Small intestine (tissue), 7 donors: Measurements from ENCODE around the gene ROBO2. TPM values are rescaled to one million over a fixed set of nuclear protein-coding genes. Genes with fewer than 3 reads are reported as not detected.

Experiments
- DNase-seq, 2 donors: peaks; one replicate each; pipeline versions ENCODE4 v3.0.0 to v3.0.0-alpha.2; 2013
- FAIRE-seq: peaks from 2 replicates; lab custom pipeline; 2012; peaks lifted over from hg19 to GRCh38; lab: Jason Lieb, UNC
- H3K27ac ChIP-seq, 3 donors: one replicate each; pipeline ENCODE4 v1.5.1; 2013; ENCODE audit warnings: low read length in 2 of 3, mild to moderate bottlenecking in 2 of 3, control low read depth in 1 of 3, inconsistent platforms in 1 of 3, low read depth in 1 of 3, moderate library complexity in 1 of 3
- H3K27me3 ChIP-seq, 3 donors: one replicate each; pipeline ENCODE4 v1.6.1; 2013; ENCODE audit warnings: low read length in 3 of 3, inconsistent platforms in 1 of 3; ENCODE audit not compliant: control insufficient read depth in 3 of 3, insufficient read depth in 3 of 3
- H3K36me3 ChIP-seq, 3 donors: one replicate each; pipeline ENCODE4 v1.6.1; 2013; ENCODE audit warnings: low read length in 3 of 3, inconsistent platforms in 1 of 3, low read depth in 1 of 3, mild to moderate bottlenecking in 1 of 3, moderate library complexity in 1 of 3; ENCODE audit not compliant: control insufficient read depth in 3 of 3, insufficient read depth in 2 of 3
- H3K4me1 ChIP-seq, 3 donors: one replicate each; pipeline ENCODE4 v1.6.1; 2013; ENCODE audit warnings: low read length in 2 of 3, inconsistent platforms in 1 of 3, low read depth in 1 of 3, mild to moderate bottlenecking in 1 of 3, moderate library complexity in 1 of 3; ENCODE audit not compliant: control insufficient read depth in 3 of 3, insufficient read depth in 2 of 3
- H3K4me3 ChIP-seq, 3 donors: one replicate each; pipeline ENCODE4 v1.5.1; 2013; ENCODE audit warnings: low read length in 3 of 3, control low read depth in 1 of 3, inconsistent platforms in 1 of 3, low read depth in 1 of 3, mild to moderate bottlenecking in 1 of 3, moderate library complexity in 1 of 3
- H3K9me3 ChIP-seq, 2 donors: one replicate each; pipeline ENCODE4 v1.6.1; 2013; ENCODE audit warnings: low read depth in 1 of 2, low read length in 1 of 2; ENCODE audit not compliant: control insufficient read depth in 2 of 2, insufficient read depth in 1 of 2
- WGBS, 3 donors: extraction: QIAGEN DNeasy Blood & Tissue Kit; methylation state at CpG; one replicate each; pipeline ENCODE4 v1.1.7; 2013; 5-methylcytosine and 5-hydroxymethylcytosine counted together
- polyA plus RNA-seq, 4 donors: library from polyadenylated mRNA; stranded (reverse) in 3 of 4; unstranded in 1 of 4; fragments of 200-250 nt in 3 of 4; fragments of 120-200 nt in 1 of 4; gene quantifications; one replicate each; pipeline versions ENCODE4 v1.2.1 to v1.2.3, GENCODE V29; 2013
- donor health status: healthy with polysubstance abuse.
- donor health status: control.
- donor health status: control.
- donor health status: Bipolar disorder and iron deficiency.
- donor health status: healthy.

ROBO2 gene
- polyA plus RNA-seq, 4 donors, result under 0.01 to 19.9 (median 1.7) TPM; not detected in 1

- H3K27me3 ChIP-seq, result no peaks in the 10 kb centered on the region
- WGBS, 3 donors, result 71 to 86% (median 81%) methylated on average over 2 of the region's 2 CpGs
- no peak for FAIRE-seq
- DNase-seq, result no peak
- H3K27ac ChIP-seq, result no peak overlapping the region
- no peaks in the 10 kb centered on the region for H3K4me1 ChIP-seq
- no peaks in the 10 kb centered on the region for H3K36me3 ChIP-seq
- H3K4me3 ChIP-seq, result no peak overlapping the region
- H3K9me3 ChIP-seq, result no peaks in the 10 kb centered on the region
Measured at GRCh38 chr3:77325702-77326101, 285.8 kb downstream of the ROBO2 start.

GRCh38 chr3:77326586-77326985 lies 286.7 kb downstream of the ROBO2 start:
- FAIRE-seq (no peak), DNase-seq (no peak)
- no peaks in the 10 kb centered on the region for H3K36me3 ChIP-seq
- 79 to 83% (median 81%) methylated on average over 5 of the region's 5 CpGs for WGBS, 3 donors
- H3K4me1 ChIP-seq, result no peaks in the 10 kb centered on the region
- H3K27me3 ChIP-seq, result no peaks in the 10 kb centered on the region
- H3K9me3 ChIP-seq, result no peaks in the 10 kb centered on the region
- no peak overlapping the region for H3K27ac ChIP-seq
- no peak overlapping the region for H3K4me3 ChIP-seq

- H3K27me3 ChIP-seq, result no peaks in the 10 kb centered on the region
- FAIRE-seq, result no peak
- no peak overlapping the region for H3K27ac ChIP-seq
- no peaks in the 10 kb centered on the region for H3K36me3 ChIP-seq
- H3K9me3 ChIP-seq, result no peaks in the 10 kb centered on the region
- no peaks in the 10 kb centered on the region for H3K4me1 ChIP-seq
- 70 to 96% (median 83%) methylated on average over 1 of the region's 1 CpG for WGBS, 3 donors
- H3K4me3 ChIP-seq, result no peak overlapping the region
- DNase-seq, result no peak
Measured at GRCh38 chr3:77328690-77329089, 288.8 kb downstream of the ROBO2 start.

GRCh38 chr3:77329116-77329515 lies 289.2 kb downstream of the ROBO2 start:
- no peak for DNase-seq
- no peak for FAIRE-seq
- WGBS, 3 donors, result 55 to 72% (median 58%) methylated on average over 4 of the region's 4 CpGs

GRCh38 chr3:77338195-77338594 lies 298.3 kb downstream of the ROBO2 start:
- no peak for FAIRE-seq
- no peaks in the 10 kb centered on the region for H3K27me3 ChIP-seq
- no peak overlapping the region for H3K4me3 ChIP-seq
- no peak for DNase-seq
- H3K9me3 ChIP-seq, result no peaks in the 10 kb centered on the region
- H3K36me3 ChIP-seq, result no peaks in the 10 kb centered on the region
- H3K27ac ChIP-seq, result no peak overlapping the region
- no peaks in the 10 kb centered on the region for H3K4me1 ChIP-seq
- WGBS, 3 donors, result 46 to 68% (median 56%) methylated on average over 5 of the region's 5 CpGs

More at GRCh38 chr3:77329116-77329515, 289.2 kb downstream of the ROBO2 start:
- no peaks in the 10 kb centered on the region for H3K27me3 ChIP-seq
- H3K4me3 ChIP-seq, result no peak overlapping the region
- H3K27ac ChIP-seq, result no peak overlapping the region
- H3K9me3 ChIP-seq, result no peaks in the 10 kb centered on the region
- H3K4me1 ChIP-seq, result no peaks in the 10 kb centered on the region
- H3K36me3 ChIP-seq, result no peaks in the 10 kb centered on the region

GRCh38 chr3:77342027-77342426 lies 302.1 kb downstream of the ROBO2 start:
- 89 to 92% (median 92%) methylated on average over 6 of the region's 6 CpGs for WGBS, 3 donors
- no peak overlapping the region for H3K27ac ChIP-seq
- H3K4me3 ChIP-seq, result no peak overlapping the region
- no peaks in the 10 kb centered on the region for H3K36me3 ChIP-seq
- H3K9me3 ChIP-seq, result no peaks in the 10 kb centered on the region
- no peaks in the 10 kb centered on the region for H3K27me3 ChIP-seq
- FAIRE-seq, result no peak
- no peaks in the 10 kb centered on the region for H3K4me1 ChIP-seq
- no peak for DNase-seq

- H3K27ac ChIP-seq, result no peak overlapping the region
- 77 to 91% (median 85%) methylated on average over 5 of the region's 5 CpGs for WGBS, 3 donors
- DNase-seq (no peak), FAIRE-seq (no peak)
- H3K4me1 ChIP-seq, result no peaks in the 10 kb centered on the region
- H3K9me3 ChIP-seq, result no peaks in the 10 kb centered on the region
- H3K4me3 ChIP-seq, result no peak overlapping the region
- H3K36me3 ChIP-seq, result no peaks in the 10 kb centered on the region
- no peaks in the 10 kb centered on the region for H3K27me3 ChIP-seq
Measured at GRCh38 chr3:77342688-77343087, 302.8 kb downstream of the ROBO2 start.

GRCh38 chr3:77345009-77345408 lies 305.1 kb downstream of the ROBO2 start:
- DNase-seq (no peak), FAIRE-seq (no peak)
- Histone ChIP-seq H3K27ac (no peak overlapping the region), H3K27me3 (no peaks in the 10 kb centered on the region), H3K9me3 (no peaks in the 10 kb centered on the region), H3K4me3 (no peak overlapping the region), H3K4me1 (no peaks in the 10 kb centered on the region), H3K36me3 (no peaks in the 10 kb centered on the region)
- 78 to 92% (median 80%) methylated on average over 2 of the region's 2 CpGs for WGBS, 3 donors

- no peaks in the 10 kb centered on the region for H3K36me3 ChIP-seq
- no peaks in the 10 kb centered on the region for H3K27me3 ChIP-seq
- FAIRE-seq (no peak), DNase-seq (peak; percentile 1 to 16)
- no peak overlapping the region for H3K4me3 ChIP-seq
- no peaks in the 10 kb centered on the region for H3K4me1 ChIP-seq
- 40 to 64% (median 56%) methylated on average over 6 of the region's 6 CpGs for WGBS, 3 donors
- H3K27ac ChIP-seq, result no peak overlapping the region
- H3K9me3 ChIP-seq, result no peaks in the 10 kb centered on the region
Measured at GRCh38 chr3:77348244-77348855, 308.5 kb downstream of the ROBO2 start.
